Astrocyte (in vitro differentiated cells and primary cell): ENCODE data around the gene CREB5. TPM values are rescaled to one million over a fixed set of nuclear protein-coding genes. Genes with fewer than 3 reads are reported as not detected.

Source experiments
- DNase-seq: peaks from one replicate; pipeline ENCODE4 v3.0.0-alpha.2; 2010; ENCODE audit warnings: low read depth
- FAIRE-seq: peaks from 2 replicates; lab custom pipeline; 2011; peaks lifted over from hg19 to GRCh38; lab: Jason Lieb, UNC
- H2AFZ ChIP-seq: 2 replicates; pipeline ENCODE4 v1.6.0; 2012; ENCODE audit warnings: low read depth, low read length, inconsistent platforms
- H3K27ac ChIP-seq: 2 replicates; pipeline ENCODE4 v1.5.1; 2011; ENCODE audit warnings: low read depth, low read length, inconsistent platforms
- H3K27me3 ChIP-seq: 2 replicates; pipeline ENCODE4 v1.6.0; 2011; ENCODE audit warnings: low read length, inconsistent platforms; ENCODE audit not compliant: insufficient read depth
- H3K36me3 ChIP-seq: 2 replicates; pipeline ENCODE4 v1.5.1; 2011; ENCODE audit warnings: low read length, inconsistent platforms; ENCODE audit not compliant: insufficient read depth
- H3K4me1 ChIP-seq: 2 replicates; pipeline ENCODE4 v1.5.1; 2011; ENCODE audit warnings: low read length, inconsistent platforms; ENCODE audit not compliant: insufficient read depth
- H3K4me2 ChIP-seq: 2 replicates; pipeline ENCODE4 v1.6.0; 2012; ENCODE audit warnings: low read length, inconsistent platforms
- H3K4me3 ChIP-seq: 2 replicates; pipeline ENCODE4 v1.5.1; 2011; ENCODE audit warnings: low read depth, mild to moderate bottlenecking, low read length, inconsistent platforms; ENCODE audit not compliant: insufficient read depth
- H3K79me2 ChIP-seq: 2 replicates; pipeline ENCODE4 v1.6.0; 2012; ENCODE audit warnings: mild to moderate bottlenecking, low read length, inconsistent platforms; ENCODE audit not compliant: insufficient read depth
- H3K9ac ChIP-seq: 2 replicates; pipeline ENCODE4 v1.6.0; 2012; ENCODE audit warnings: mild to moderate bottlenecking, low read length, inconsistent platforms
- H3K9me3 ChIP-seq: 2 replicates; pipeline ENCODE4 v1.5.1; 2012; ENCODE audit warnings: low read depth, mild to moderate bottlenecking, low read length, inconsistent platforms; ENCODE audit not compliant: insufficient read depth
- H4K20me1 ChIP-seq: 2 replicates; pipeline ENCODE4 v1.6.0; 2012; ENCODE audit warnings: low read length, inconsistent platforms; ENCODE audit not compliant: insufficient read depth
- H3K27ac Mint-ChIP-seq: one replicate; pipeline ENCODE4 v1.8.0; 2021; ENCODE audit warnings: mild to moderate bottlenecking, mixed read lengths; ENCODE audit not compliant: unreplicated experiment
- H3K27me3 Mint-ChIP-seq: one replicate; pipeline ENCODE4 v1.8.0; 2021; ENCODE audit warnings: low read depth, mixed read lengths; ENCODE audit not compliant: unreplicated experiment
- H3K36me3 Mint-ChIP-seq: one replicate; pipeline ENCODE4 v1.8.0; 2021; ENCODE audit warnings: low read depth, mixed read lengths; ENCODE audit not compliant: unreplicated experiment
- H3K4me1 Mint-ChIP-seq: one replicate; pipeline ENCODE4 v1.8.0; 2021; ENCODE audit warnings: low read depth, mixed read lengths; ENCODE audit not compliant: unreplicated experiment
- H3K4me3 Mint-ChIP-seq: one replicate; pipeline ENCODE4 v1.8.0; 2021; ENCODE audit warnings: mild to moderate bottlenecking, moderate library complexity, mixed read lengths; ENCODE audit not compliant: unreplicated experiment
- H3K9me3 Mint-ChIP-seq: one replicate; pipeline ENCODE4 v1.8.0; 2021; ENCODE audit warnings: mild to moderate bottlenecking, mixed read lengths; ENCODE audit not compliant: unreplicated experiment
- EZH2 ChIP-seq: IDR thresholded peaks from 2 replicates; pipeline ENCODE4 v1.6.1; 2012; ENCODE audit warnings: mild to moderate bottlenecking, low read length, inconsistent platforms; ENCODE audit not compliant: insufficient read depth
- total RNA-seq: library from RNA; stranded (reverse); gene quantifications from 2 replicates; pipeline ENCODE4 v1.2.1, GENCODE V29; 2021
- TF ChIP-seq, protein P1 (sequence below): IDR thresholded peaks from 2 replicates; pipeline ENCODE4 v1.5.1; 2011; ENCODE audit warnings: low read depth, mild to moderate bottlenecking, inconsistent platforms, low read length, moderate library complexity; ENCODE audit not compliant: insufficient read depth

Gene CREB5
- total RNA-seq, 1 donor from 2014 or later: 25.4 TPM

GRCh38 chr7:28623105-28623730 is 210.9 kb downstream of the CREB5 start:
- Histone ChIP-seq H3K4me1 (peaks cover 3% of the 10 kb centered on the region), H2AFZ (no peak overlapping the region), H3K79me2 (no peaks in the 10 kb centered on the region), H3K4me2 (peak overlapping the region; percentile 61), H3K9ac (peak overlapping the region; percentile 49), H3K36me3 (no peaks in the 10 kb centered on the region), H3K27me3 (no peaks in the 10 kb centered on the region), H3K9me3 (no peaks in the 10 kb centered on the region), H4K20me1 (no peaks in the 10 kb centered on the region), H3K27ac (peak overlapping the region; percentile 29), H3K4me3 (no peak overlapping the region)
- Mint-ChIP-seq H3K4me1 (peaks cover 22% of the 10 kb centered on the region), H3K36me3 (no peaks in the 10 kb centered on the region), H3K9me3 (no peaks in the 10 kb centered on the region), H3K27ac (peak overlapping the region; percentile 54), H3K4me3 (no peak overlapping the region), H3K27me3 (no peaks in the 10 kb centered on the region)
- peak; percentile 78 for DNase-seq
- FAIRE-seq: peak; percentile 84
- TF ChIP-seq, protein P1, sequence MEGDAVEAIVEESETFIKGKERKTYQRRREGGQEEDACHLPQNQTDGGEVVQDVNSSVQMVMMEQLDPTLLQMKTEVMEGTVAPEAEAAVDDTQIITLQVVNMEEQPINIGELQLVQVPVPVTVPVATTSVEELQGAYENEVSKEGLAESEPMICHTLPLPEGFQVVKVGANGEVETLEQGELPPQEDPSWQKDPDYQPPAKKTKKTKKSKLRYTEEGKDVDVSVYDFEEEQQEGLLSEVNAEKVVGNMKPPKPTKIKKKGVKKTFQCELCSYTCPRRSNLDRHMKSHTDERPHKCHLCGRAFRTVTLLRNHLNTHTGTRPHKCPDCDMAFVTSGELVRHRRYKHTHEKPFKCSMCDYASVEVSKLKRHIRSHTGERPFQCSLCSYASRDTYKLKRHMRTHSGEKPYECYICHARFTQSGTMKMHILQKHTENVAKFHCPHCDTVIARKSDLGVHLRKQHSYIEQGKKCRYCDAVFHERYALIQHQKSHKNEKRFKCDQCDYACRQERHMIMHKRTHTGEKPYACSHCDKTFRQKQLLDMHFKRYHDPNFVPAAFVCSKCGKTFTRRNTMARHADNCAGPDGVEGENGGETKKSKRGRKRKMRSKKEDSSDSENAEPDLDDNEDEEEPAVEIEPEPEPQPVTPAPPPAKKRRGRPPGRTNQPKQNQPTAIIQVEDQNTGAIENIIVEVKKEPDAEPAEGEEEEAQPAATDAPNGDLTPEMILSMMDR: no peak
- TF ChIP-seq EZH2: no peak

- Mint-ChIP-seq H3K4me1 (peaks cover 22% of the 10 kb centered on the region), H3K36me3 (no peaks in the 10 kb centered on the region), H3K27me3 (no peaks in the 10 kb centered on the region), H3K27ac (peak overlapping the region; percentile 54), H3K4me3 (no peak overlapping the region), H3K9me3 (no peaks in the 10 kb centered on the region)
- no peaks in the 10 kb centered on the region for H3K9me3 ChIP-seq
- FAIRE-seq (no peak), DNase-seq (no peak)
- H3K4me1 ChIP-seq: peaks cover 3% of the 10 kb centered on the region
- H3K9ac ChIP-seq: peak overlapping the region; percentile 17
- H3K79me2 ChIP-seq: no peaks in the 10 kb centered on the region
- H3K4me3 ChIP-seq: no peak overlapping the region
- TF ChIP-seq, protein P1: no peak
- TF ChIP-seq EZH2: no peak
- no peak overlapping the region for H3K27ac ChIP-seq
- H4K20me1 ChIP-seq: no peaks in the 10 kb centered on the region
- H3K36me3 ChIP-seq: no peaks in the 10 kb centered on the region
- peak overlapping the region; percentile 61 for H3K4me2 ChIP-seq
- no peaks in the 10 kb centered on the region for H3K27me3 ChIP-seq
- H2AFZ ChIP-seq: no peak overlapping the region
These were observed 211.5 kb downstream of the CREB5 start for GRCh38 chr7:28623863-28624262.

- no peak overlapping the region for H3K4me3 ChIP-seq
- FAIRE-seq (no peak), DNase-seq (no peak)
- H3K36me3 Mint-ChIP-seq: no peaks in the 10 kb centered on the region
- no peak overlapping the region for H3K4me3 Mint-ChIP-seq
- no peaks in the 10 kb centered on the region for H3K9me3 ChIP-seq
- H3K27me3 Mint-ChIP-seq: no peaks in the 10 kb centered on the region
- H3K9me3 Mint-ChIP-seq: no peaks in the 10 kb centered on the region
- H3K36me3 ChIP-seq: no peaks in the 10 kb centered on the region
- H4K20me1 ChIP-seq: no peaks in the 10 kb centered on the region
- no peak for TF ChIP-seq EZH2
- TF ChIP-seq, protein P1: no peak
- no peak overlapping the region for H3K27ac ChIP-seq
- H3K4me2 ChIP-seq: no peak overlapping the region
- H3K27me3 ChIP-seq: no peaks in the 10 kb centered on the region
- peaks cover 3% of the 10 kb centered on the region for H3K4me1 ChIP-seq
- H2AFZ ChIP-seq: no peak overlapping the region
- H3K4me1 Mint-ChIP-seq: peaks cover 25% of the 10 kb centered on the region
- H3K79me2 ChIP-seq: no peaks in the 10 kb centered on the region
- no peak overlapping the region for H3K9ac ChIP-seq
- H3K27ac Mint-ChIP-seq: no peak overlapping the region
These were observed 213.1 kb downstream of the CREB5 start for GRCh38 chr7:28625432-28625831.
